GM12864 (cell line): ENCODE data around the gene ZBTB47.

Experiments
- DNase-seq: peaks from one replicate; pipeline ENCODE4 v3.0.0-alpha.2; 2011; ENCODE audit warnings: low read depth
- H3K4me3 ChIP-seq: 2 replicates; pipeline ENCODE4 v1.5.1; 2011; ENCODE audit warnings: mild to moderate bottlenecking, low read depth, low read length, control low read depth
- TF ChIP-seq, protein P1 (sequence below): IDR thresholded peaks from 2 replicates; pipeline ENCODE4 v1.5.1; 2011; ENCODE audit warnings: low read depth, mild to moderate bottlenecking, moderate library complexity, low read length, control low read depth, inconsistent platforms; ENCODE audit errors: missing control alignments

ZBTB47 gene

DNA sequence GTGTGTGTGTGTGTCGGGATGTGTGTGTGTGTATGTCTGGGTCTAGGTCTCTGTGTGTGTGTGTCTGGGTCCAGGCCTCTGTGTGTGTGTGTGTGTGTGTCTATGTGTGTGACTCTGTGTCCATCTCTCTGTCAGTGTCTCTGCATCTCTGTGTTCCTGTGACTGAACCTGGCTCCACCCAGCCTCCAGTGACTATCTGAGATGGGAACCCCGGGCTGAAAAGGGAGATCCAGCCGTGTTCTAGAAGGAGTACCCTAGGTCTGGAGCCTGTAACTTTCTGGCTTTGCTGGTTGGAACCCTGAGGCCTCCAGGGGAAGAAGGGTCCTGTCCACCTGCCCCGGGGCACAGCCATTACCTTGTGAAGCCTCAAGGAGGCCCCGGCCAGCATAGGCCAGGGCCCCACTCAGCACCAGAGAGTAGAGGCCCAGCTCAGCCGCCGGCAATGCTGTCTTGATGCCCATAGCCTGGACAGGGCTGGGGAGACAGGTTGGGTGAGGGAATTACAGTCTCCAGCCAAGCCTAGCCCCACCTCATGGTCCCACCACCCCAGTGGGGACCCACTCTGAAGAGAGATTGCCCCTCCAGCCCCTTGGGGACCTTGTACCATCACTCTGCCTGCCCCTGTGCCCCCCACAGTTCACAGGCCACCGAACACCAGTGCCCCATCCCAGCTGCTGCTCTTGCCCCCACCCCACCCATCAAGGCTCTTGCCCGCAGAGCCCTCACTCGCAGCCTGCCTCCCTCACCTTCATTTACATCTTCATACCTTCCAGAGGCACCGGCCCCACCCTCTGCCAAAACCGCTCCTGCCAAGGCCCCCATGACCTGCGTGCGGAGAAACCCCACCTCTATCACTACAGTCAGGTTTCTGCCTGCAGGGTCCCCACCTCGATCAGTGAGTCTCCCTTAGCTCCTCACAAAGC, 47.1 kb downstream of the ZBTB47 start:
- TF ChIP-seq, protein P1, sequence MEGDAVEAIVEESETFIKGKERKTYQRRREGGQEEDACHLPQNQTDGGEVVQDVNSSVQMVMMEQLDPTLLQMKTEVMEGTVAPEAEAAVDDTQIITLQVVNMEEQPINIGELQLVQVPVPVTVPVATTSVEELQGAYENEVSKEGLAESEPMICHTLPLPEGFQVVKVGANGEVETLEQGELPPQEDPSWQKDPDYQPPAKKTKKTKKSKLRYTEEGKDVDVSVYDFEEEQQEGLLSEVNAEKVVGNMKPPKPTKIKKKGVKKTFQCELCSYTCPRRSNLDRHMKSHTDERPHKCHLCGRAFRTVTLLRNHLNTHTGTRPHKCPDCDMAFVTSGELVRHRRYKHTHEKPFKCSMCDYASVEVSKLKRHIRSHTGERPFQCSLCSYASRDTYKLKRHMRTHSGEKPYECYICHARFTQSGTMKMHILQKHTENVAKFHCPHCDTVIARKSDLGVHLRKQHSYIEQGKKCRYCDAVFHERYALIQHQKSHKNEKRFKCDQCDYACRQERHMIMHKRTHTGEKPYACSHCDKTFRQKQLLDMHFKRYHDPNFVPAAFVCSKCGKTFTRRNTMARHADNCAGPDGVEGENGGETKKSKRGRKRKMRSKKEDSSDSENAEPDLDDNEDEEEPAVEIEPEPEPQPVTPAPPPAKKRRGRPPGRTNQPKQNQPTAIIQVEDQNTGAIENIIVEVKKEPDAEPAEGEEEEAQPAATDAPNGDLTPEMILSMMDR, result no peak
- no peak for DNase-seq
- no peak overlapping the region for H3K4me3 ChIP-seq

DNA sequence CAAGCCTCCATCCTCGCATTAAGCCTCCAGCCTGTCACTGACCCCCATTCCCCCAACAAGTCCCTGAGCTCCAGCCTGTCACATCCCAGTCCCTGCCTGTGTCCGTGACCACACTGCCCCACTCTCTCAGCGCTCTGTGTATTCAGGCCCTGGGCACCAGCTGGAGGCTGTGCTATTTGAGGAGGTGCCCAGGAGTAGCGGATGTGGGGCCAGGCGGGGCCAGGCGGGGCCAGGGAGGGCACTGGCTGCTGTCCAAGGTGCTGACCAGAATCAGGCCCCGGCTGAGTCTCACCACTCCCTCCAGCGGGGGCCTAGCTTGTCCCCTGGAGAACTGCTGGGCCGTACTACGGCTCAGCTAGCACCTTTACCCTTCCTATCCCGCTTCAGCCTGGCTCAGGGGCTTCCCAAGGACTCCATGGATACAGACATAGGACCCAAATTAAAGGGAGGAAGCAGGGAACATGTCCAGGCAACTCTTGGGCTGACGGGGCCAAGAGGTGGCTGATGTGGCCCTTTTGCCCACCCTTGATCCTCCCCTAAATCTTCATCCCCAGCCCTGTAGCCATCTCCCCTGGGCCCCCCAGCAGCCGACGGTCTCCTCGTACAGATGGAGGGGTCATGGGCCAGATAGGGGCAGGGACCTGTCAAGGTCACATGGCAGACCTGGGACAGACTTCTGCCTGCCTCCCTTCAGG, 48.0 kb downstream of the ZBTB47 start:
- TF ChIP-seq, protein P1, result no peak
- DNase-seq, result no peak
- no peak overlapping the region for H3K4me3 ChIP-seq

DNA sequence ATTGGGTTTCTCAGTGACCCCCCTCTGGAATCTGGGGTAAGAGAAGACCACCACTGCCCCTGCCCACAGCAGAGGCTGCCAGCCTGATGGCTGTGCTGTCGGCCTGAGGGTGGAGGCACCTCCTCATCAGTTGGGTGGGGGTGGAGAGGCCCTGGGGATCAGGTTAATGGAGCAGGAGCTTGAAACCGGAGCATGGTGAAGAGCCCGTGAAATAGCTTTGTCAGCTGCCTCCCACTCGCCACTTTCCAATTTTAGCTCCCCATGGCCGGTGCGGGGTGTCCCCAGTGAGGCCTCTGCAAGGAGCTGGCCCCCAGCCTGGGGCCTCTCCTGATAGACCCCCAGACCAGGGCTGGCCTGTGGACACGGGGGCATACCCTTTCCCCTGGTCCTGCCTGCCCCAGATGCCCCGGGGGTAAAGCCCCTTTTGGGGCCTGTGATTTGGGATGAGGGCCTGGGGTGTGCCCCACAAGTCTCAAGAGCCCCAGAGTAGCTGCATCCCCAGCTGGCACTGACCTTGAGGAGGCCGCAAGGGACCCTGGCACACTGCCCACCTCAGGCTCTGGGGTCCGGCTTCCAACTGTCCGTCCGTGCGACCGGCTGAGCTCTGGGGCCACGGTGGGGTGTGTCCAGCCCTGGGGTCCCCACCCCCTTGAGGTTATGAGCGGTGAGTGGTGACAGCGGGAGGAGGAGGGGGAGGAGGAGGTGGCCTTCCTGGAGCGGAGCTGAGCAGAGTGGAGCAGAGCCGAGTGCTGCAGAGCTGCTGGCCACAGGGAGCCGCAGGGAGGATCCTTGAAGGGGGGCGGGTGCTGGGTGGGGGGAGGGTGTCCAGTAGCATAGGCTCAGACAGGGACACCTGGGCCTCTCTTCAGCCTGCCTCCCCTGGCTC, 48.8 kb downstream of the ZBTB47 start, which contains the start of gene HHATL:
HHATL (minus strand) TSS at position 733 of the 886 bp plus-strand sequence. CDS start 1,972 bp downstream, outside the sequence.
- no peak for DNase-seq
- TF ChIP-seq, protein P1, result no peak
- no peak within 1 kb of the TSS for H3K4me3 ChIP-seq

DNA sequence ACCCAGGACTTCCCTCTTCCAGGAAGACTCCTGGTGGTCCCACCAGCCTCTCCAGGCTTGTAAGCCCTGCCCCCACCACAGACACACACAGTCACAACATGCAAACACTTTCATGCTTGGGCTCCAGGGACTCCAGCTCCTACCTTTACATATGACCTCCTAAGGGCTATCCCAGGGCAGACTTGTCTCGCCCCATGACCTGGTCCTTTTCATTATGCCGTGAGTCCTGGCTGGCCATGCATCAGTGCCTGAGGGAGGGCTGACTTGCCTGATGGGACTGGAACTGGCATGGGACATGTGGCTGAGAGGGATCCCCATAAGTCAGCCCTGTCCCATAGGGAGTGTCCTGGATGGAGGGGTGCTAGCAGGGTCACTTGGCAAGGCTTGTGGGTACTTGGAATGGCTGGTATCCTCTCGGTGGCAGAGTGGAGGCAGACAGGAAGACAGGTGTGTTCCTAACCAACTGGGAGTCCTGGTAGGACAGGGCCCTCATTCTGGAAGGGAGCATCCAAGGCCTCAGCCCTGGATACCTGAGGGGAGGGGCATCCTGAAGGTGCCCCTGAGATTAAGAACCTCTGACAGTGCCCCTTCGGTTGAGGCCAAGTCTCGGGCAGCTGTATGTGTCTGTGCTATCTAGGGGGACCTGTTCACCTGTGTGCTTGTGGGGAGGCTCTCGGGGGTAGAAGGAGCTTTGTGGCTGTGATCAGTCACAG, 49.6 kb downstream of the ZBTB47 start:
- TF ChIP-seq, protein P1, result no peak
- DNase-seq, result no peak
- H3K4me3 ChIP-seq, result no peak overlapping the region

DNA sequence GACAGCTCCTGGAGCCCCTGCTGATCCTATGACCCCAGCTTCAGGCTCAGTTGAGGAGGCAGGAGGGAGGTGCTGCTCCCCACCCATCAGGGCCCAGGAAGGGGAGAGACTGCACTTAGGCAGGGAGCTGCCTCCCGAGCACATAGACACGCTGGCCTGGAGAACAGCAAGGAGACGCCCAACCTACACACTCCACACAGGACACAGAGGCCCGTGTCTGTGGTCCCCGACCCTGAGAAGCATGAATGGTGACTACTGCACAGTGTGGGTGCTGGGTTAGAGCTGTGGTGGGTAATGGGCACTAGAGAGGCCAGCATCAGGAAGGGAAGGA, 50.2 kb downstream of the ZBTB47 start:
- H3K4me3 ChIP-seq, result no peak overlapping the region
- TF ChIP-seq, protein P1, result no peak
- DNase-seq, result no peak
